NCI-H2107 (cell line): ENCODE measurements around the gene DNAJA4.

Source experiments
- DNase-seq: peaks from one replicate; lab custom pipeline; 2025; lab: John Stamatoyannopoulos, UW

The DNAJA4 gene

GRCh38 chr15:78316283-78317083 is 52.1 kb downstream of the DNAJA4 start:
- DNase-seq: no peak

GRCh38 chr15:78317145-78317836 is 52.9 kb downstream of the DNAJA4 start:
- no peak for DNase-seq

GRCh38 chr15:78319588-78319987 is 55.2 kb downstream of the DNAJA4 start:
- no peak for DNase-seq

- DNase-seq: no peak
Observed at GRCh38 chr15:78320183-78320582, 55.8 kb downstream of the DNAJA4 start.

- DNase-seq: no peak
Observed at GRCh38 chr15:78321041-78321570, 56.7 kb downstream of the DNAJA4 start.

GRCh38 chr15:78321786-78322185 is 57.4 kb downstream of the DNAJA4 start:
- DNase-seq: no peak

- DNase-seq: no peak
Observed at GRCh38 chr15:78322243-78322642, 57.9 kb downstream of the DNAJA4 start.

- no peak for DNase-seq
Observed at GRCh38 chr15:78322724-78323521, 58.6 kb downstream of the DNAJA4 start.

GRCh38 chr15:78323693-78324092 is 59.3 kb downstream of the DNAJA4 start:
- no peak for DNase-seq

GRCh38 chr15:78324144-78324543 is 59.8 kb downstream of the DNAJA4 start:
- DNase-seq: no peak

GRCh38 chr15:78325092-78325843 is 60.9 kb downstream of the DNAJA4 start:
- no peak for DNase-seq

GRCh38 chr15:78327466-78327865 is 63.1 kb downstream of the DNAJA4 start:
- DNase-seq: no peak

GRCh38 chr15:78329625-78330024 is 65.3 kb downstream of the DNAJA4 start:
- no peak for DNase-seq
